DND-41 (cell line): ENCODE measurements around the gene SLC10A4.

Experiments used
- ATAC-seq: fragments of 200-7000 bp; cut with Tn5 transposase; 3 replicates; pipeline ENCODE4 v1.9.1; 2021; ENCODE audit warnings: low read depth; ENCODE audit not compliant: insufficient read depth
- DNase-seq: peaks from one replicate; pipeline ENCODE4 v3.0.0-alpha.2; 2020
- H2AFZ ChIP-seq: 2 replicates; pipeline ENCODE4 v1.6.0; 2012; ENCODE audit warnings: low read depth, low read length
- H3K27ac ChIP-seq: 2 replicates; pipeline ENCODE4 v1.5.1; 2012; ENCODE audit warnings: low read length, inconsistent platforms
- H3K27me3 ChIP-seq: fragments of 200-600 bp; sonication (generic); 2 replicates; pipeline ENCODE4 v1.6.0; 2012; ENCODE audit warnings: low read length, mild to moderate bottlenecking, inconsistent platforms; ENCODE audit not compliant: insufficient read depth, poor library complexity
- H3K36me3 ChIP-seq: 2 replicates; pipeline ENCODE4 v1.5.1; 2012; ENCODE audit warnings: low read length, inconsistent platforms; ENCODE audit not compliant: insufficient read depth
- H3K4me1 ChIP-seq: 2 replicates; pipeline ENCODE4 v1.5.1; 2012; ENCODE audit warnings: mild to moderate bottlenecking, low read length; ENCODE audit not compliant: insufficient read depth
- H3K4me2 ChIP-seq: 2 replicates; pipeline ENCODE4 v1.6.0; 2012; ENCODE audit warnings: mild to moderate bottlenecking, moderate library complexity, low read length, inconsistent platforms; ENCODE audit not compliant: insufficient read depth
- H3K4me3 ChIP-seq, 2 experiments: fragments of 200-600 bp in 1 of 2; shearing (Covaris generic) in 1 of 2; 2 replicates each; pipeline ENCODE4 v1.5.1; 2012 to 2016; ENCODE audit warnings: inconsistent platforms in 2 of 2, low read length in 2 of 2, mild to moderate bottlenecking in 2 of 2, low read depth in 1 of 2, moderate library complexity in 1 of 2
- H3K79me2 ChIP-seq: 2 replicates; pipeline ENCODE4 v1.6.0; 2012; ENCODE audit warnings: low read length, inconsistent platforms; ENCODE audit not compliant: insufficient read depth
- H3K9ac ChIP-seq: 2 replicates; pipeline ENCODE4 v1.6.0; 2012; ENCODE audit warnings: low read depth, mild to moderate bottlenecking, inconsistent platforms, low read length, moderate library complexity
- H3K9me3 ChIP-seq: 2 replicates; pipeline ENCODE4 v1.5.1; 2012; ENCODE audit warnings: low read length, moderate library complexity, mild to moderate bottlenecking, inconsistent platforms; ENCODE audit not compliant: insufficient read depth, severe bottlenecking
- H4K20me1 ChIP-seq: 2 replicates; pipeline ENCODE4 v1.6.0; 2012; ENCODE audit warnings: low read length; ENCODE audit not compliant: insufficient read depth
- CTCF ChIP-seq: IDR thresholded peaks from 2 replicates; pipeline ENCODE4 v1.5.1; 2012; ENCODE audit warnings: borderline replicate concordance, low read length, moderate library complexity, mild to moderate bottlenecking; ENCODE audit not compliant: poor library complexity, severe bottlenecking; ENCODE audit errors: extremely low read depth
- EZH2 ChIP-seq: IDR thresholded peaks from 3 replicates; pipeline ENCODE4 v1.6.1; 2012; ENCODE audit warnings: borderline replicate concordance, low read depth, mild to moderate bottlenecking, moderate library complexity, low read length, inconsistent platforms; ENCODE audit not compliant: severe bottlenecking

SLC10A4 gene

DNA sequence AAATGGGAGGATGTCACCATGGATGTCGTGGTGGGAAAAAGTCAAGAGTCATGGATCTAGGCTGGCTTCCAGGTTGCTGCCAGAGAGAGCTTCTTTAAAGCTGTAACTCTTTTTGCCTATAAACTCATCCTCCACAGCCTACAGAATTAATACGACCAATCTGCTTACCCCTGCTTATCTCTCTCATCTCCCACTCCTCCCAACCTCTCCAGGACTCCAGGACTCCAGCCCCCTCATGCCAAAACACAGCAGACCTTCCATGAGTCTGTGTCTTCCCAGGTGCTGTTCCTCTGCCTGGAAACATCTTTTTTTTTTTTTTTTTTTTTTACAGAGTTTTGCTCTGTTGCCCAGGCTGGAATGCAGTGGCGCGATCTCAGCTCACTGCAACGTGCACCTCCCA is 15.3 kb upstream of the SLC10A4 start:
- no peak for TF ChIP-seq CTCF
- no peak for TF ChIP-seq EZH2
- Histone ChIP-seq H3K79me2 (no peaks in the 10 kb centered on the region), H3K27ac (no peak overlapping the region), H3K27me3 (no peaks in the 10 kb centered on the region), H3K4me3 (no peak overlapping the region), H3K36me3 (no peaks in the 10 kb centered on the region), H3K9me3 (no peaks in the 10 kb centered on the region), H4K20me1 (no peaks in the 10 kb centered on the region), H3K4me1 (no peaks in the 10 kb centered on the region), H3K4me2 (no peak overlapping the region), H2AFZ (no peak overlapping the region), H3K9ac (no peak overlapping the region)
- ATAC-seq (no peak), DNase-seq (no peak)

DNA sequence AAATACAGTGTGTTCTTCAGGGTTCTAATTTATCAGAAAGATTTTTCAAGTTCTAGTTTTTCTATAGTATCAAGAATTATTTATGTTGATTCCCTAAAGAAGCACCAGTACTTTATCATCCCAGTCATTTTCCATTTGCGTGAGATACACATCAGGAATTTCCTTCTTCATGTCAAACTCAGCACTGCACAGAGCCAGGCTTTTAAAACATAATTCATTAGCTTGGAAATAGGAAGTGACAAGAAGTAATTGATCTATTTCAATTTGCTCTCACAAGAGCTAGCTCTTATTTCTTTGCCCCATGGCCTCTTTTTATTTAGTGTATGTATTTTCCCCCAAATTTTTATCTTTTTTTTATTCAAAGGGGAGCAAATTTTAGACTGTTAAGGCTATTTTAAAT is 13.0 kb upstream of the SLC10A4 start:
- Histone ChIP-seq H3K79me2 (no peaks in the 10 kb centered on the region), H3K4me1 (no peaks in the 10 kb centered on the region), H2AFZ (no peak overlapping the region), H3K27me3 (no peaks in the 10 kb centered on the region), H3K36me3 (no peaks in the 10 kb centered on the region), H3K4me2 (no peak overlapping the region), H3K4me3 (no peak overlapping the region), H3K27ac (no peak overlapping the region), H3K9me3 (no peaks in the 10 kb centered on the region), H4K20me1 (no peaks in the 10 kb centered on the region), H3K9ac (no peak overlapping the region)
- TF ChIP-seq EZH2 (no peak), CTCF (no peak)
- ATAC-seq = no peak
- DNase-seq = no peak

DNA sequence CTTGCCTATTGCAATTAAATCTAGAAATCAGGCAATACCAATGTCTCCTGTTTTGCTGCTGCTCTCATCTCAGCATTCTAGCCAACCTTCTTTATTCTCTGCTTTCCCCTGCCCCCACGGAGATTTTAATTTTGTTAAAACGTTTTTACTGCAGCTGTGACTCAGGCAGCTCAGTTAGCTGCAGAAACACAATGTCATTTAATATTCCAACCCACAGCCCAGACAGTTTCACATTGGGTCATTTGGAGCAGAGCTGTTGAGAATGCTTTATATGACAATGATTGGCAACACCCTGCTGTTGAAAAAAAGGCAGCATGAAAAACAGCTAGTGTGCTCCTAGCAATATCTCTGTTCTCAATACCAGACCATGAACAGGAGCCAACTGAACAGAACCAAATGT is 12.6 kb upstream of the SLC10A4 start:
- H3K79me2 ChIP-seq = no peaks in the 10 kb centered on the region
- no peaks in the 10 kb centered on the region for H3K36me3 ChIP-seq
- no peak overlapping the region for H3K4me3 ChIP-seq
- no peak overlapping the region for H3K9ac ChIP-seq
- TF ChIP-seq EZH2 (no peak), CTCF (no peak)
- H3K4me1 ChIP-seq = no peaks in the 10 kb centered on the region
- DNase-seq (no peak), ATAC-seq (no peak)
- H3K27ac ChIP-seq = no peak overlapping the region
- no peak overlapping the region for H3K4me2 ChIP-seq
- H4K20me1 ChIP-seq = no peaks in the 10 kb centered on the region
- no peaks in the 10 kb centered on the region for H3K27me3 ChIP-seq
- no peaks in the 10 kb centered on the region for H3K9me3 ChIP-seq
- no peak overlapping the region for H2AFZ ChIP-seq

- Histone ChIP-seq H3K27me3 (no peaks in the 10 kb centered on the region), H3K36me3 (no peaks in the 10 kb centered on the region), H3K4me1 (no peaks in the 10 kb centered on the region), H3K9me3 (no peaks in the 10 kb centered on the region), H3K27ac (no peak overlapping the region), H3K4me2 (no peak overlapping the region), H3K9ac (no peak overlapping the region), H2AFZ (no peak overlapping the region), H4K20me1 (no peaks in the 10 kb centered on the region), H3K79me2 (no peaks in the 10 kb centered on the region), H3K4me3 (no peak overlapping the region)
- TF ChIP-seq EZH2 (no peak), CTCF (no peak)
- DNase-seq (no peak), ATAC-seq (no peak)
Measured at GRCh38 chr4:48472794-48473193, 10.3 kb upstream of the SLC10A4 start.
